ENCODE results near the gene PSMG4. TPM values are rescaled to one million over a fixed set of nuclear protein-coding genes. Genes with fewer than 3 reads are reported as not detected.

The PSMG4 gene
- total RNA-seq, 1 experiment from 2014 or later = 35.0 TPM

DNA sequence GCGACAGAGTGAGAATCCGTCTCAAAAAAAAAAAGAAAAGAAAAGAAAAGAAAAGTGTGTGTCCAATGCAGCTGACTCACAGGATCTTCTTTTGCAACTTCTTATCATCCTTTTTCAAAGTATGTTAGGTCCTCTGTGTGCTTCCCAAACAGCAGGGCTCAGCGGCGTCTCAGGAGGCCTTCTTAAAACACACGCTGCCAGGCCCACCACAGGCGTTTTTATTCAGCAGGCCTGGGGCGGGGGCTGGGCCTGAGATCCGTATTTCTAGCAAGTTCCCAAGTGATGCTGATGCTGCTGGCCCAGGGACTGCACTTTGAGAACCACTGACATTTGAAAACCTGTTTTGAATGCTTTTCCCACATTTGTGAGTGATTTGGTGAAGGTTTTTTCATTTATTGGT is 57.1 kb downstream of the PSMG4 start:
- ChIA-PET RAD21 (ENCODE audit: low non-redundant PET in 1 of 2, low total read pairs in 2 of 2, uncharacterized antibody in 2 of 2, unreplicated experiment in 2 of 2) (no interaction called here), POLR2A (no interaction called here), CTCF (no interaction called here)
- TF ChIP-seq, protein P1, sequence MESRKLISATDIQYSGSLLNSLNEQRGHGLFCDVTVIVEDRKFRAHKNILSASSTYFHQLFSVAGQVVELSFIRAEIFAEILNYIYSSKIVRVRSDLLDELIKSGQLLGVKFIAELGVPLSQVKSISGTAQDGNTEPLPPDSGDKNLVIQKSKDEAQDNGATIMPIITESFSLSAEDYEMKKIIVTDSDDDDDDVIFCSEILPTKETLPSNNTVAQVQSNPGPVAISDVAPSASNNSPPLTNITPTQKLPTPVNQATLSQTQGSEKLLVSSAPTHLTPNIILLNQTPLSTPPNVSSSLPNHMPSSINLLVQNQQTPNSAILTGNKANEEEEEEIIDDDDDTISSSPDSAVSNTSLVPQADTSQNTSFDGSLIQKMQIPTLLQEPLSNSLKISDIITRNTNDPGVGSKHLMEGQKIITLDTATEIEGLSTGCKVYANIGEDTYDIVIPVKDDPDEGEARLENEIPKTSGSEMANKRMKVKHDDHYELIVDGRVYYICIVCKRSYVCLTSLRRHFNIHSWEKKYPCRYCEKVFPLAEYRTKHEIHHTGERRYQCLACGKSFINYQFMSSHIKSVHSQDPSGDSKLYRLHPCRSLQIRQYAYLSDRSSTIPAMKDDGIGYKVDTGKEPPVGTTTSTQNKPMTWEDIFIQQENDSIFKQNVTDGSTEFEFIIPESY (IDR thresholded peaks at IDR 0.05; ENCODE audit: extremely low read depth, insufficient replicate concordance, low read length) = no peak
- TF ChIP-seq EZH2phosphoT487 (IDR thresholded peaks at IDR 0.05; ENCODE audit: borderline replicate concordance) (no peak), ZNF274 (IDR thresholded peaks at IDR 0.05; ENCODE audit: low read depth, low read length) (no peak), POLR2AphosphoS5 (IDR thresholded peaks at IDR 0.05; ENCODE audit: low read depth, low read length) (no peak), YY1 (IDR thresholded peaks at IDR 0.05; ENCODE audit: extremely low read depth, insufficient replicate concordance, low read depth, low read length) (no peak), CEBPB (IDR thresholded peaks at IDR 0.05; ENCODE audit: low read depth) (no peak), ELF1 (IDR thresholded peaks at IDR 0.05; ENCODE audit: borderline replicate concordance, low read depth) (no peak), TCF7L2 (IDR thresholded peaks at IDR 0.05; ENCODE audit: borderline replicate concordance, extremely low read depth, insufficient read depth, insufficient read length) (no peak), CBX3 (IDR thresholded peaks at IDR 0.05; ENCODE audit: low read depth) (no peak), EZH2 (IDR thresholded peaks at IDR 0.05) (no peak), EGR1 (IDR thresholded peaks at IDR 0.05; ENCODE audit: low read depth) (no peak), SP1 (IDR thresholded peaks at IDR 0.05; ENCODE audit: low read depth) (no peak), ZFX (IDR thresholded peaks at IDR 0.05) (no peak), POLR2A (IDR thresholded peaks at IDR 0.05; ENCODE audit: borderline replicate concordance, extremely low read depth, insufficient read depth, insufficient read length) (no peak), FOSL1 (IDR thresholded peaks at IDR 0.05; ENCODE audit: low read depth) (no peak)
- TF ChIP-seq, protein P2, sequence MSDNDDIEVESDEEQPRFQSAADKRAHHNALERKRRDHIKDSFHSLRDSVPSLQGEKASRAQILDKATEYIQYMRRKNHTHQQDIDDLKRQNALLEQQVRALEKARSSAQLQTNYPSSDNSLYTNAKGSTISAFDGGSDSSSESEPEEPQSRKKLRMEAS (IDR thresholded peaks at IDR 0.05) = no peak
- TF ChIP-seq, protein P3, sequence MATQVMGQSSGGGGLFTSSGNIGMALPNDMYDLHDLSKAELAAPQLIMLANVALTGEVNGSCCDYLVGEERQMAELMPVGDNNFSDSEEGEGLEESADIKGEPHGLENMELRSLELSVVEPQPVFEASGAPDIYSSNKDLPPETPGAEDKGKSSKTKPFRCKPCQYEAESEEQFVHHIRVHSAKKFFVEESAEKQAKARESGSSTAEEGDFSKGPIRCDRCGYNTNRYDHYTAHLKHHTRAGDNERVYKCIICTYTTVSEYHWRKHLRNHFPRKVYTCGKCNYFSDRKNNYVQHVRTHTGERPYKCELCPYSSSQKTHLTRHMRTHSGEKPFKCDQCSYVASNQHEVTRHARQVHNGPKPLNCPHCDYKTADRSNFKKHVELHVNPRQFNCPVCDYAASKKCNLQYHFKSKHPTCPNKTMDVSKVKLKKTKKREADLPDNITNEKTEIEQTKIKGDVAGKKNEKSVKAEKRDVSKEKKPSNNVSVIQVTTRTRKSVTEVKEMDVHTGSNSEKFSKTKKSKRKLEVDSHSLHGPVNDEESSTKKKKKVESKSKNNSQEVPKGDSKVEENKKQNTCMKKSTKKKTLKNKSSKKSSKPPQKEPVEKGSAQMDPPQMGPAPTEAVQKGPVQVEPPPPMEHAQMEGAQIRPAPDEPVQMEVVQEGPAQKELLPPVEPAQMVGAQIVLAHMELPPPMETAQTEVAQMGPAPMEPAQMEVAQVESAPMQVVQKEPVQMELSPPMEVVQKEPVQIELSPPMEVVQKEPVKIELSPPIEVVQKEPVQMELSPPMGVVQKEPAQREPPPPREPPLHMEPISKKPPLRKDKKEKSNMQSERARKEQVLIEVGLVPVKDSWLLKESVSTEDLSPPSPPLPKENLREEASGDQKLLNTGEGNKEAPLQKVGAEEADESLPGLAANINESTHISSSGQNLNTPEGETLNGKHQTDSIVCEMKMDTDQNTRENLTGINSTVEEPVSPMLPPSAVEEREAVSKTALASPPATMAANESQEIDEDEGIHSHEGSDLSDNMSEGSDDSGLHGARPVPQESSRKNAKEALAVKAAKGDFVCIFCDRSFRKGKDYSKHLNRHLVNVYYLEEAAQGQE (IDR thresholded peaks at IDR 0.05; ENCODE audit: low read depth) = no peak
- TF ChIP-seq, protein P4, sequence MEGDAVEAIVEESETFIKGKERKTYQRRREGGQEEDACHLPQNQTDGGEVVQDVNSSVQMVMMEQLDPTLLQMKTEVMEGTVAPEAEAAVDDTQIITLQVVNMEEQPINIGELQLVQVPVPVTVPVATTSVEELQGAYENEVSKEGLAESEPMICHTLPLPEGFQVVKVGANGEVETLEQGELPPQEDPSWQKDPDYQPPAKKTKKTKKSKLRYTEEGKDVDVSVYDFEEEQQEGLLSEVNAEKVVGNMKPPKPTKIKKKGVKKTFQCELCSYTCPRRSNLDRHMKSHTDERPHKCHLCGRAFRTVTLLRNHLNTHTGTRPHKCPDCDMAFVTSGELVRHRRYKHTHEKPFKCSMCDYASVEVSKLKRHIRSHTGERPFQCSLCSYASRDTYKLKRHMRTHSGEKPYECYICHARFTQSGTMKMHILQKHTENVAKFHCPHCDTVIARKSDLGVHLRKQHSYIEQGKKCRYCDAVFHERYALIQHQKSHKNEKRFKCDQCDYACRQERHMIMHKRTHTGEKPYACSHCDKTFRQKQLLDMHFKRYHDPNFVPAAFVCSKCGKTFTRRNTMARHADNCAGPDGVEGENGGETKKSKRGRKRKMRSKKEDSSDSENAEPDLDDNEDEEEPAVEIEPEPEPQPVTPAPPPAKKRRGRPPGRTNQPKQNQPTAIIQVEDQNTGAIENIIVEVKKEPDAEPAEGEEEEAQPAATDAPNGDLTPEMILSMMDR (IDR thresholded peaks at IDR 0.05 in 2 of 3, conservative IDR thresholded peaks at IDR 0.05 in 1 of 3; ENCODE audit: borderline replicate concordance in 1 of 3, insufficient read depth in 1 of 3, low read depth in 2 of 3, low read length in 2 of 3) = no peak
- H3K79me2 ChIP-seq (ENCODE audit: insufficient read depth, low read length) = no peaks in the 10 kb centered on the region
- no peaks in the 10 kb centered on the region for H3K4me1 ChIP-seq (ENCODE audit: control insufficient read depth in 1 of 2, insufficient read depth in 2 of 2, low read length in 2 of 2)
- H3K4me2 ChIP-seq (ENCODE audit: low read length) = no peak overlapping the region
- H4K20me1 ChIP-seq (ENCODE audit: insufficient read depth) = no peaks in the 10 kb centered on the region
- intact Hi-C loops (cut with micrococcal nuclease) = no loop called here
- BruUV-seq (replicated peaks) = no TSS peak
- DNase-seq (ENCODE audit: low read depth, low spot score) = no peak
- H3K9me3 ChIP-seq (ENCODE audit: control insufficient read depth in 1 of 2, insufficient read depth in 1 of 2, low read depth in 1 of 2, low read length in 2 of 2) = no peaks in the 10 kb centered on the region
- no peak overlapping the region for H3K27ac ChIP-seq (ENCODE audit: low read depth, low read length)
- H3K9me2 ChIP-seq (ENCODE audit: insufficient read depth) = no peaks in the 10 kb centered on the region
- H3K9ac ChIP-seq (ENCODE audit: low read length) = no peak overlapping the region
- H2AFZ ChIP-seq (ENCODE audit: low read depth, low read length, poor library complexity, severe bottlenecking) = no peak overlapping the region
- no peak overlapping the region for H3K4me3 ChIP-seq (replicated peaks in 1 of 2; ENCODE audit: low read depth in 1 of 2, low read length in 2 of 2)
- no peaks in the 10 kb centered on the region for H3K27me3 ChIP-seq (ENCODE audit: insufficient read depth, low read length)
- no peaks in the 10 kb centered on the region for H3K36me3 ChIP-seq (ENCODE audit: control insufficient read depth in 1 of 2, insufficient read depth in 2 of 2, low read length in 2 of 2)
- no peak for ATAC-seq
